Measurements from ENCODE around the gene OTOP1.
"Not testable (repeated sequence)": the region's sequence is repeated elsewhere in the genome, so short reads cannot be mapped to it uniquely, and the experiment has no call there.

The OTOP1 gene

DNA sequence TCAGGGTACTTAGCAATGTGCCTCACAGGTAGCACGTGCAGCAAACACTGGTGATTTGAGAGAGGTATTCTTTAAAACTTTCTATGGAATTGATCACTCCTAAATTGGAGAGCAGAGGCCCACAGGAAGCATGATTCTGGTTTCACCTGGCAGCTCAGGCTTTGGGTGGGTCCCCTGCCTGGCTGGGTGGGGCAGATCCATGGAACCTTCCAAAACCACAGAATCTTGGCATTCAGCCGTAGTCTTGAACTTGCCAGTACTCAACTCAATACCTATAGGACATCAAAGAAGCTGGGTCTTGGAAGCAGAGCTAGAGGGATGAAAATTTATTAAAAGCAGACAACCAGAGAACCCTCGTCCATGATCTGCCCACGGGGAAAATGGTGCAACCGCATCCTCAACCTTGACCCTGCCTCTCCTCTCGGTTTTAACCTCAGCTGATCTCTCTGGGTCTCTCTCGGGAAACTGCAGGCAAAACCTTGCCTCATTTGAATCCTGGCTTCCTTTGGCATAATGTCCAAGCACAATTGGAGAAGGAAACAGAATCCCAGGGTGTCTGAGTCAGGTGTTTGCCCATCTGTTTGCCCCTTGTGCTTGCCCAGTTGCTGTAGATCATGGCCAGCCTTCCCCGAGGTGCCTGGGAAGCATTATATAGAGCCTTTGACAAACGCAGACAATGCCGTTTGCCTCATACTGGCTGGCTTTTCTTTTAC lies 22.9 kb downstream of the OTOP1 start:
- Mint-ChIP-seq H3K27ac (no peak overlapping the region), H3K4me3 (no peak overlapping the region), H3K27me3 (ENCODE audit: low read depth, poor library complexity) (peaks cover 20% of the 10 kb centered on the region), H3K9me3 (no peaks in the 10 kb centered on the region), H3K36me3 (ENCODE audit: low read depth) (no peaks in the 10 kb centered on the region), H3K4me1 (no peaks in the 10 kb centered on the region)
- DNase-seq = no peak
- TF ChIP-seq, protein P1, sequence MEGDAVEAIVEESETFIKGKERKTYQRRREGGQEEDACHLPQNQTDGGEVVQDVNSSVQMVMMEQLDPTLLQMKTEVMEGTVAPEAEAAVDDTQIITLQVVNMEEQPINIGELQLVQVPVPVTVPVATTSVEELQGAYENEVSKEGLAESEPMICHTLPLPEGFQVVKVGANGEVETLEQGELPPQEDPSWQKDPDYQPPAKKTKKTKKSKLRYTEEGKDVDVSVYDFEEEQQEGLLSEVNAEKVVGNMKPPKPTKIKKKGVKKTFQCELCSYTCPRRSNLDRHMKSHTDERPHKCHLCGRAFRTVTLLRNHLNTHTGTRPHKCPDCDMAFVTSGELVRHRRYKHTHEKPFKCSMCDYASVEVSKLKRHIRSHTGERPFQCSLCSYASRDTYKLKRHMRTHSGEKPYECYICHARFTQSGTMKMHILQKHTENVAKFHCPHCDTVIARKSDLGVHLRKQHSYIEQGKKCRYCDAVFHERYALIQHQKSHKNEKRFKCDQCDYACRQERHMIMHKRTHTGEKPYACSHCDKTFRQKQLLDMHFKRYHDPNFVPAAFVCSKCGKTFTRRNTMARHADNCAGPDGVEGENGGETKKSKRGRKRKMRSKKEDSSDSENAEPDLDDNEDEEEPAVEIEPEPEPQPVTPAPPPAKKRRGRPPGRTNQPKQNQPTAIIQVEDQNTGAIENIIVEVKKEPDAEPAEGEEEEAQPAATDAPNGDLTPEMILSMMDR (IDR thresholded peaks at IDR 0.05) = no peak

DNA sequence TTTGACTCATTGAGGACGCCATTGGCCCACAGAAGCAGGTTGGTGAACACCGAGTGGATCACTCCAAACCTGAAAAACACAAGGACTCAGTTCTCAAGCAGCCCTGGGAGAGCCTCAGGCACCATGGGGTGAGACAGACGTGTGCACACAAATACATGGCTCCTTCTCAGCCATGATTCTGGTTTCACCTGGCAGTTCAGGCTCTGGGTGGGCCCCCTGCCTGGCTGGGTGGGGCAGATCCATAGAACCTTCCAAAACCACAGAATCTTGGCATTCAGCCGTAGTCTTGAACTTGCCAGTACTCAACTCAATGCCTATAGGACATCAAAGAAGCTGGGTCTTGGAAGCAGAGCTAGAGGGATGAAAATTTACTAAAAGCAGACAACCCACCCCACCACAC lies 24.2 kb downstream of the OTOP1 start:
- Mint-ChIP-seq H3K4me3 (no peak overlapping the region), H3K4me1 (no peaks in the 10 kb centered on the region), H3K9me3 (no peaks in the 10 kb centered on the region), H3K36me3 (ENCODE audit: low read depth) (no peaks in the 10 kb centered on the region), H3K27me3 (ENCODE audit: low read depth, poor library complexity) (peaks cover 19% of the 10 kb centered on the region), H3K27ac (no peak overlapping the region)
- no peak for DNase-seq
- TF ChIP-seq, protein P1 (IDR thresholded peaks at IDR 0.05) = no peak

DNA sequence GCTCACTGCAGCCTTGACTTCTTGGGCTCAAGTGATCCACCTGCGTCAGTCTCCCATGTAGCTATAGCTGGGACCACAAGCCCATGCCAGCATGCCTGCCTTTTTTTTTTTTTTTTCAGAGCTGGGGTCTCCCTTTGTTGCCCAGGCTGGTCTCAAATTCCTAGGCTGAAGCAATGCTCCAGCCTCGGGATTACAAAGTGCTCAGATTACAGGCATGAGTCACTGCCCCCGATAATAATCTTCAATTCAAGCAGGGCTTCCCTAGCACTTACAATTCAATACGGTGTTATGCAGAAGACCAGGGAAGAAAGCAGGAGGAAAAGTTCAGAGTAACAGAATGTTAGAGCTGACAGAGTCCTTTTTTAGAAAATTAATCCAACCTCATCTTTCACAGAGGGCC lies 26.1 kb downstream of the OTOP1 start:
- DNase-seq = no peak
- Mint-ChIP-seq H3K27me3 (ENCODE audit: low read depth, poor library complexity) (peaks cover 14% of the 10 kb centered on the region), H3K9me3 (no peaks in the 10 kb centered on the region), H3K4me3 (no peak overlapping the region), H3K4me1 (no peaks in the 10 kb centered on the region), H3K36me3 (ENCODE audit: low read depth) (no peaks in the 10 kb centered on the region), H3K27ac (no peak overlapping the region)
- TF ChIP-seq, protein P1 (IDR thresholded peaks at IDR 0.05) = no peak

DNA sequence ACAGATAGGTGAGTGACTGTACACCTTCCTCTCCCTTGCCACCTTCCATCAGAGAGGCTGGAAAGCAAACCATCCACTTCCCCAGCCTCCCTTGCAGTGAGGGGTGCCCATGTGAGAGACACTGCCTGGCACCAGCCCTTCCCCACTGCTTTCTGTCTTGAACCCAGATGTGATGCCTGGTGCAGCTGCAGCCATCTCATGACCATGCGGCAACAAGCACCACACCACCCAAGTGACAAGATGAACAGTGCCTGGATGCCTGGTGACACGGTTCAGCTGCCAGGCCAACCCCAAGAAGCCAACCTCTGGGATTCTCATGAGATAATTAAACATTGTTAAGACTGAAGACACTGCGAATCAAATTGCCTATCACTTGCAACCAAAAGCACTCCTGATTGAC lies 31.4 kb downstream of the OTOP1 start:
- no peak overlapping the region for H3K4me3 Mint-ChIP-seq
- no peaks in the 10 kb centered on the region for H3K36me3 Mint-ChIP-seq (ENCODE audit: low read depth)

DNA sequence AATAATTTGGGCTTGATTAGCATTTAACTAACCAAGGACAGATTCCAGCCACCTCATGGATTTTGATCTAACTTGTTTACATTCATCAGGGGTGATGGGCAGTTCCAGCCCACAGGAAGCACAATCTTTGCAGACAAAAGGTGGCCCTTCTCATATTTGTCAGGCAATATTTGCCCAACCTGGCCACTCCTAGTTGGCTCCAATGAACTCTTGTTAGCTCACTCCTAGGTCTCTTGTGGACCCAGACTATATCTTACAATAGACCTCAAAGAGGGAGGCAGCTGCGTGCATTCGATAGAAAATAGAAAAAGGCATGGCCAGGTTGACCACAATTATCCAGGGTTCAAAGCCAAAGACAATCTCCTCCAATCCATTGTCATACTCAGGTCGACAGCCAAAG lies 38.2 kb downstream of the OTOP1 start:
- not testable (repeated sequence) for H3K36me3 Mint-ChIP-seq (ENCODE audit: low read depth); DNase-seq; H3K27ac Mint-ChIP-seq; H3K9me3 Mint-ChIP-seq; H3K4me1 Mint-ChIP-seq; H3K4me3 Mint-ChIP-seq
- peaks cover 43% of the 10 kb centered on the region for H3K27me3 Mint-ChIP-seq (ENCODE audit: low read depth, poor library complexity)

More for the DNA sequence above, 31.4 kb downstream of the OTOP1 start:
- TF ChIP-seq, protein P1 (IDR thresholded peaks at IDR 0.05) = no peak
- Mint-ChIP-seq H3K27ac (no peak overlapping the region), H3K27me3 (ENCODE audit: low read depth, poor library complexity) (peaks cover 29% of the 10 kb centered on the region), H3K4me1 (no peaks in the 10 kb centered on the region), H3K9me3 (no peaks in the 10 kb centered on the region)
- no peak for DNase-seq

DNA sequence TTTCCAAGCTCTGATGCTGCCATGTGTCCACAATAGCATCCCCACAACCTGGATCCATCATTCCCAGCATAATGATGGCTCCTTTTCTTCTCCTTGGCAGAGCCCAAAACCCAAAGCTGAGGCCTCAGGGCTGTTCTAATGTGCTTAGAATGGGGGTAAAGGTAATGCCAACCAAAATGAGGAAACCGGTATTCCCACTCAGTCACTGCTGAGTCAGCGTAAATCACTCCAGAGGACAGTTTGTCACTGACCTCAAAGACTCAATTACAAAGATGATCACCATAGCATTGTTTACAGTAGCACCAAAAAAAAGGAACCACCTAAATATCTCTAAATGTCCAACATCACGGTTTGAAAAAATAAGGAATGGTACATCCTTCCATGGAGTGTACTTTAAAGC lies 41.2 kb downstream of the OTOP1 start:
- TF ChIP-seq, protein P1 (IDR thresholded peaks at IDR 0.05) = no peak
- DNase-seq = no peak
- Mint-ChIP-seq H3K36me3 (ENCODE audit: low read depth) (no peaks in the 10 kb centered on the region), H3K27me3 (ENCODE audit: low read depth, poor library complexity) (peaks cover 35% of the 10 kb centered on the region), H3K9me3 (no peaks in the 10 kb centered on the region), H3K4me3 (no peak overlapping the region), H3K4me1 (no peaks in the 10 kb centered on the region), H3K27ac (no peak overlapping the region)
